ENCODE measurements around the gene PCDHGA9. TPM values are rescaled to one million over a fixed set of nuclear protein-coding genes. Genes with fewer than 3 reads are reported as not detected.
"Not testable (repeated sequence)": the region's sequence is repeated elsewhere in the genome, so short reads cannot be mapped to it uniquely, and the experiment has no call there.

The PCDHGA9 gene
- total RNA-seq, 2 donors from 2014 or later, result 3.9 to 7.7 TPM

- WGBS, result 14% methylated on average over 33 of the region's 33 CpGs
- H3K27me3 ChIP-seq (replicated peaks; ENCODE audit: insufficient read depth), result no peaks in the 10 kb centered on the region
- no peak within 1 kb of the TSS for H3K4me3 ChIP-seq
- H3K9me3 ChIP-seq, result peaks cover 9% of the 10 kb centered on the region
- TF ChIP-seq POLR2AphosphoS5 (IDR thresholded peaks at IDR 0.05) (peak; percentile 6), CTCF (IDR thresholded peaks at IDR 0.05) (peak in 2 of 4 experiments; percentile 27 to 41), POLR2A (IDR thresholded peaks at IDR 0.05) (no peak)
- no peaks in the 10 kb centered on the region for H3K4me1 ChIP-seq (replicated peaks)
- H3K27ac ChIP-seq, result no peak within 1 kb of the TSS
- no peak for DNase-seq (ENCODE audit: low spot score)
- intact Hi-C loops (cut with DNase I), result no loop called here
- no peaks in the 10 kb centered on the region for H3K36me3 ChIP-seq
Observed at GRCh38 chr5:141430332-141431113, 27.9 kb downstream of the PCDHGA9 start, which contains the start of gene PCDHGA12. Gene PCDHGA12, plus strand, starts transcription at chr5:141430507. Its CDS starts 253 bp downstream, at chr5:141430760.

GRCh38 chr5:141431286-141431685 lies 28.7 kb downstream of the PCDHGA9 start:
- no peaks in the 10 kb centered on the region for H3K4me1 ChIP-seq (replicated peaks)
- peaks cover 9% of the 10 kb centered on the region for H3K9me3 ChIP-seq
- no peak overlapping the region for H3K27ac ChIP-seq
- WGBS, result 19% methylated on average over 32 of the region's 37 CpGs
- no peaks in the 10 kb centered on the region for H3K27me3 ChIP-seq (replicated peaks; ENCODE audit: insufficient read depth)
- DNase-seq (ENCODE audit: low spot score), result no peak
- H3K4me3 ChIP-seq, result no peak overlapping the region
- TF ChIP-seq POLR2A (IDR thresholded peaks at IDR 0.05), result no peak
- TF ChIP-seq POLR2AphosphoS5 (IDR thresholded peaks at IDR 0.05), result no peak
- no peak for TF ChIP-seq CTCF (IDR thresholded peaks at IDR 0.05)
- intact Hi-C loops (cut with DNase I), result no loop called here
- no peaks in the 10 kb centered on the region for H3K36me3 ChIP-seq

- DNase-seq (ENCODE audit: low spot score); H3K27ac ChIP-seq; H3K36me3 ChIP-seq; H3K4me1 ChIP-seq (replicated peaks); H3K4me3 ChIP-seq; intact Hi-C loops (cut with DNase I); H3K9me3 ChIP-seq; H3K27me3 ChIP-seq (replicated peaks; ENCODE audit: insufficient read depth): not testable (repeated sequence)
- 24% methylated on average over 26 of the region's 38 CpGs for WGBS
Observed at GRCh38 chr5:141432308-141432707, 29.7 kb downstream of the PCDHGA9 start.

GRCh38 chr5:141432726-141433125 lies 30.1 kb downstream of the PCDHGA9 start:
- 23% methylated on average over 25 of the region's 29 CpGs for WGBS
- H3K27me3 ChIP-seq (replicated peaks; ENCODE audit: insufficient read depth); H3K36me3 ChIP-seq; DNase-seq (ENCODE audit: low spot score); H3K4me3 ChIP-seq; H3K27ac ChIP-seq; H3K9me3 ChIP-seq; intact Hi-C loops (cut with DNase I); H3K4me1 ChIP-seq (replicated peaks): not testable (repeated sequence)

- no peaks in the 10 kb centered on the region for H3K36me3 ChIP-seq
- intact Hi-C loops (cut with DNase I), result no loop called here
- WGBS, result 87% methylated on average over 2 of the region's 2 CpGs
- no peak for DNase-seq (ENCODE audit: low spot score)
- no peak overlapping the region for H3K4me3 ChIP-seq
- H3K27ac ChIP-seq, result no peak overlapping the region
- no peaks in the 10 kb centered on the region for H3K4me1 ChIP-seq (replicated peaks)
- TF ChIP-seq CTCF (IDR thresholded peaks at IDR 0.05) (no peak), POLR2AphosphoS5 (IDR thresholded peaks at IDR 0.05) (no peak), POLR2A (IDR thresholded peaks at IDR 0.05) (no peak)
- H3K27me3 ChIP-seq (replicated peaks; ENCODE audit: insufficient read depth), result no peaks in the 10 kb centered on the region
- H3K9me3 ChIP-seq, result no peaks in the 10 kb centered on the region
Observed at GRCh38 chr5:141434006-141434405, 31.4 kb downstream of the PCDHGA9 start.

GRCh38 chr5:141437221-141437620 lies 34.6 kb downstream of the PCDHGA9 start:
- H3K27me3 ChIP-seq (replicated peaks; ENCODE audit: insufficient read depth), result no peaks in the 10 kb centered on the region
- H3K4me3 ChIP-seq, result no peak overlapping the region
- H3K27ac ChIP-seq, result no peak overlapping the region
- H3K4me1 ChIP-seq (replicated peaks), result no peaks in the 10 kb centered on the region
- TF ChIP-seq POLR2A (IDR thresholded peaks at IDR 0.05), result no peak
- TF ChIP-seq CTCF (IDR thresholded peaks at IDR 0.05), result no peak
- no peak for TF ChIP-seq POLR2AphosphoS5 (IDR thresholded peaks at IDR 0.05)
- WGBS, result 93% methylated on average over 2 of the region's 2 CpGs
- H3K36me3 ChIP-seq, result no peaks in the 10 kb centered on the region
- intact Hi-C loops (cut with DNase I), result no loop called here
- no peaks in the 10 kb centered on the region for H3K9me3 ChIP-seq
- DNase-seq (ENCODE audit: low spot score), result no peak
